CD4-positive, alpha-beta T cell treated with Interferon alpha-2 for 1 hour (primary cell): ENCODE measurements around the gene COIL.
"Not testable (repeated sequence)": the region's sequence is repeated elsewhere in the genome, so short reads cannot be mapped to it uniquely, and the experiment has no call there.

Experiments used
- DNase-seq, 2 donors: peaks; one replicate each; pipeline ENCODE4 v3.0.0-alpha.2; 2020 to 2022

COIL gene

DNA sequence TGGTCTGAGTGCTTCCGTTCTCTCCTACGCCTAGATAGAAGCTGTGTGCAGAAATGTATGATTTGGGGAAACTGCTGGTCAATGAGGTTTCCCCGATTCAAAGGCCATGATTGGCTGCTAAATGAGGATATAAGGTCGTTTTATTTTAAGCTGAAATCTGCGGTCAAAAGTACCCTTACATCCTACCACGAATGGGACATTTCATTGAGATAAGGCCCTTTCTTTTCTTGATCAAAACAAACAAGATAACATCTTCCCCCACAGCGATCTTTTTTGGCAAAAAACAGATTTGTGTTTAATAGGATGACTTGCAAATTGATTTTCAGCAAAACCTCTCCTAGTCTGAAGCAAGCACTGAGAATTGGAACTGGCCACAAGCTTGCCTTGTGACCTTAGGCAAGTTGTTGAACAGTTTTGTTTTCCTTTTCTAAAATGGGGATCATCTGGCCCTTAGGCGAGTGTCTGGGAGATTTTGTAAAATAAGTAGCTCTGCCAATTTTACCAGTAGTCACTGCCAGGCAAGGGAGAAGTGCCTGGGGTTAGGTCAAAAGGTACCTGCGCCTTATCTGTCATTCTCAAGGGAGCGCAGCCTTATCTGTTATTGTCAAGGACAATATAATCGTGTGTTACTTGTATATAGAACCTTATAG, 17.7 kb upstream of the COIL start:
- peak in 1 of 2 donors; percentile 30 for DNase-seq

DNA sequence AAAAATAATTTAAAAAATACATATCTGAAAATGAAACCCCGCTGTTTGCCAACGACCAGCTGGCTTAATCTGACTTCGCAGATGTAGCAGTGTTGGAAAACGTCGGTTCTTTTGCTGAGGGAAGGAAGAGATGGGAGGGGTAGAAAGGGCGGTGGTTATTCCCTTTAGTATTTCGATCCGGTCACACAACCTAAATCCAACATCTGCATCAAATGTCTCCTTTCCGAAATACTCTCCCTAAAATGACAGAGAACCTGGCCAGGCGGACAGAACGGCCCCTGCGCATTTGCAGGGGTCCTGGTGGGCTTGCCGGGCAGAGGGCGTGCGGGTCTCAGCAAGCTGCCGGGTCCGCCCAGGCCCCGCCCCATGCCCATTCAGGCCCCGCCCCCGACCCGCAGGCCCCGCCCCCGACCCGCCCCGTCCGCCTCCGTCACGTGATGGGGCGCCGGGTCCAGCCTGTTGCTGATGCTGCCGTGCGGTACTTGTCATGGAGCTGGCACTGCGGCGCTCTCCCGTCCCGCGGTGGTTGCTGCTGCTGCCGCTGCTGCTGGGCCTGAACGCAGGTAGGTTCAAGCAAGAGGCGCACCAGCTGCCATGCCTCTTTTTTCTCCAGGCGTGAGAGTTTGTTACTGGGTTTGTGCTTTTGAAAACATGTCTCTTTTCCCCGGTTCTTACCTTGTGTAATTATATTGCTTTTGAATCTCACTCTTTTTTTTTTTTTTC, 17.0 kb upstream of the COIL start, which contains the start of gene SCPEP1:
Gene SCPEP1 (plus strand): TSS at position 459 of the 723 bp plus-strand sequence. CDS start 29 bp downstream, at position 488.
- DNase-seq, result peak; percentile 83 to 88

DNA sequence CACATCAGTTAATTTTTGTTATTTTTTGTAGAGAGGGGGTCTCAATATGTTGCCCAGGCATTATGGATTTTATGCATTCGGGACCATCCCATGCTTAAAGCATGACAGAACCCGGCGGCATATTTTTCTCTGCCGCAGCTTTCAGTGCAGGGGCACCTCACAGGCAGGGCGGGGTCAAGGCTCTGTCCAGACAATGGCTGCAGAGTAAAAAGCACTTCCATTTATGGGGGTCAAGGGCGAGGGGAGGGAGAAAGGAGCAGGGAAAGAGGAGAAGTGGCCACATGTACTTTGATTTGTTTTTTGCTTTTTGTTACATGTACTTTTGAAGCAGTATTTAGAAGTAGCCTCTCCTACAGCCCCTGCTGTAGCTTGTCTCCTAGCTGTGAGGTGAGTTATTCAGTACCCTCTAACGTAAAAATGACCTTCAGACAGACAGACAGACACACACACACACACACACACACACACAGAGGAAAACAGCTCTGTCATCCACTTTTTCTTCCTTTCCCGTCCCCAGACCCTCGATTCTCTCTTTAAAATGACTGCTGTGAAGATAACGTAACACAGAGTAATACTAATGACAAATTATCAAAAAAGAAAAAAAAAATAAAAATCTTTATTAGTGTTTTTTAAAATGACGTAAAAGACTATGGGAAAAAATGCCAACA, 16.2 kb upstream of the COIL start:
- no peak for DNase-seq

DNA sequence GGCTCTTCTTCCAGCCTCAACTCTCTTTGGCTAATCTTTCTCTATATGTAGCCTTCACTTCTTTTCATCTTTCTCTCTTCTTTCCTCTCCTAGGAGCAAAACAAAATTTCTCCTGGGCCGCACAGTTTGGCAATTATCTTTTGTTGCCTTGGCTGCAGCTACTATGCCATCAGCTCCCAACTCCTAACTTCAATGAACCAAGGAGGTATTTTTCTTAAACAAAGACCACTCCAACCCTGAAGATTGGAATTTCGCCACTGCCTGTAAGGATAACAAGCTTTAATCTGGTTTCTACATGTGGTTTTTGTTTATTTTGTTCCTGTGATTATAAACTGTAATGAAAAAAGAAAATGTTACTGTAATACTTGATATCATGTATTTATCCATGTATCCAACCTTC, 14.8 kb upstream of the COIL start:
- no peak for DNase-seq

DNA sequence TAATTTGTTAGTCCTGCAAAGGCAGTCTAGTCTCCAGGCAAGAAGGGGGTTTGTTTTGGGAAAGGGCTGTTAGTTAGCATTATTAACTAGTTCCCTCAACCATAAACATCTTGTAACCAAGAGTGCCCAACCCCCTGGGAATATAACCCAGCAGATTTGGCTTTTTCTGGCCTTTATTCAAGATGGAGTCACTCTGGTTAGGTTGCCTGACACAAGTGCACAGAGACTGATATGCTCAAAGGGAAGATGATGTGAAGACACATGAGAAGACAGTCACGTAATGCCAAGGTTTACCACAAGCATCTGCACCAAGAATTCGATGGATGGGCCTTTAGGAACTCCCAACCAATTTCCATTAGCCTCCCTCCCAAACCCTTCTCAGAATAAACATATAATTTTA, 13.2 kb upstream of the COIL start:
- no peak for DNase-seq

DNA sequence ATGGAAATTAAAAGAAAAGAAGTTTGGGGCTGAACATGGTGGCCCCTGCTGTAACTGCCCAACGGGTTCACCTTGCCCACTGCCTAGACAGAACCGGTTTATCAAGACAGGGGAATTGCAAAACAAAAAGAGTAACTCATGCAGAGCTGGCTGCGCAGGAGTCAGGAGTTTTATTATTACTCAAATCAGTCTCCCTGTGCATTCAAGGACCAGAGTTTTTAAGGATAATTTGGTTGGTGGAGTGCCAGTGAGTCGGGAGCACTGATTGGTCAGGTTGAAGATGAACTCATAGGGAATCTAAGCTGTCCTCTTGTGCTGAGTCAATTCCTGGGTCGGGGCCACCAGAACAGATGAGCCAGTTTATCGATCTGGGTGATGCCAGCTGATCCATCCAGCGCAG, 12.7 kb upstream of the COIL start:
- DNase-seq, result no peak

DNA sequence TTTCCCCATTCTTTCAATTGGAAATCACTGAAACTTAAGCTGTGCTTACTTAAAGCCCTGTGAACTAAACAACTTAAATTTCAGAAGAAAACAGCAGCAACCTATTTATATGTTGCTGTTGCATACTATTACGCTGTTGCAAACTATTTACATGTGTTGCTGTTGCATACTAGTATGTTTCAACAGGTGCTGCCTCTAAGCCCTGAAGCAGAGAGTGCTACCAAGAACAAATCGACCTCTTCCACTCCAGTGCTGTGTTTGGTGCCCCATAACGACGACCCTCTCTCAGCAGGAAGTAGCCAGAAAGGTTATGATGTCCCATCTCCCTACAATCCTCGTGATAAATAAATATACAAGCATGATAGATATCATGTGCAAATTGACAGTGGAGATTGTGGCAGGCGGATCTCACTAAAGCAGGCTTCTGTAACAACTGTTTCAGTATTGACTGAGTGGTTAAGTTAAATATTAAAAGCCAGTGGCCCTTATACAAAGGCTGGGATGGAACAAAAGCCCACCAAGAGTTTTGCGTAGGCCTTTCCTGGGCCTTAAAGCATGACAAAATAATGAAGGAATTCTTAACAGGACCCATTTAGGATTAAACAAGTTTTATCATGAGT, 11.4 kb upstream of the COIL start:
- no peak for DNase-seq

DNA sequence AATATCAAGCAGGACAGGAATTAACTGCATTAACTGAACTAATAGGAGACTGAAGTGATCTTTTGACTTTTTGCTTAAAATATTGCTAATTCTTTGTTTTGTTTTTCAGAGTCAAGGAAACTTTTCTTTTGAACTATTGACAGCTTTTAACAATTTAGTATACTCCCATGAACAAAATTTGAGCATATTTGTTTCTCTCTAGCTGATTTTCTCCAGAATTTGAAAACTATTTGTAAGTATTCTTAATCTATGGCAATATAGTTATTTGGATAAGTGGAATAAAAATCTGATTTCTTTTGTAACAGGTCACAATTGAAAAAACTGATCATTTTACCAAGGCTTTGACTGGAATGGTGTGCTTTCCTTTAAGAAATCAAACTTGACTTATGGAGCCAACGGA, 10.1 kb upstream of the COIL start:
- no peak for DNase-seq

DNA sequence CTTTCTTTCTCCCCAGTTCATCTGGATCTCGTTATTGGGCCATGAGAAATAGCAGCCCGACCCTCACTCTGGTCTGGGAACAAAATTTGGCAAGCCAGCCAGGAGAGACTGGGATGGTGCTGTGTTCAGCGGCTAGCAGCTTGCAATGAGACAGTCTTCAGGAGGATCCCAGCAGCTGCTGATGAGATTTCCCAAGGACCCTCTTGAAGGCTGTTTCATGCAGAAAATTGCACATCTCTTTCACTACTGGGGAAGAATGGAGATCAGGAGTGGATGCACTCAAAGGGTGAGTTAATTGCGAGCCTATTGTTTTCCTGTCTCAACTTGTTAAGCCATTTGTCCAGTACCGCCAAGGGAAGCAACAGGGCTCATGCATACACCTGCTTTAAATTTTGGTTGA, 5.5 kb upstream of the COIL start:
- DNase-seq, result no peak

DNA sequence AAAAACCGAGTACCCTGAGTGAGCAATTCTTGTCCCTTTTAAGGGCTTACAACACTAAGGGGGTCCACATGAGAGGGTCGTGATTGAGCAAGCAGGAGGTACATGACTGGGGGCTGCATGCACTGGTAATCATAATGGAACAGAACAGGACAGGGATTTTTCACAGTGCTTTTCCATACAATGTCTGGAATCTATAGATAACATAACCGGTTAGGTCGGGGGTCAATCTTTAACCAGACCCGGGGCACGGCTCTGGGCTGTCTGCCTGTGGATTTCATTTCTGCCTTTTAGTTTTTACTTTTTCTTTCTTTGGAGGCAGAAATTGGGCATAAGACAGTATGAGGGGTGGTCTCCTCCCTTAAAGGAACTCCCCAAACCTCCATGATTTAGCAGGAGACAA, 4.8 kb upstream of the COIL start:
- not testable (repeated sequence) for DNase-seq

DNA sequence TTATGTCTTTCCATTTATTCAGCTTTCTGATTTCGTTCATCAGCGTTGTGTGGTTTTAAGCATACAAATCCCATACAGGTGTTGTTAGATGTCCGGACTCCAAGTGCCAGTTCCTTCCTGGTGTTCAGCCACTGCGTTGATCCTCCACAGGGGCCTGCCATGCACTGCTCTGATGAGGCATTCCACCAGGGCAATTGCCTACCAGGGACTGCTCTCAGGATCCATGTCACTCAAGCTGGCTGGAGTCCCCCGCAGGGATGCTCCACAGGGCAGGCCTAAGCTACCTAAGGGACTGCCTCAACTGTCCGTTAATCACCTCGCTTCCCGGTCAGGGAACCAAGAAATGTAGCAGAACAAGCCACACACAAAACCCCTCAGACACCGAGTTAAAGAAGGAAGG, 4.4 kb upstream of the COIL start:
- DNase-seq, result not testable (repeated sequence)

DNA sequence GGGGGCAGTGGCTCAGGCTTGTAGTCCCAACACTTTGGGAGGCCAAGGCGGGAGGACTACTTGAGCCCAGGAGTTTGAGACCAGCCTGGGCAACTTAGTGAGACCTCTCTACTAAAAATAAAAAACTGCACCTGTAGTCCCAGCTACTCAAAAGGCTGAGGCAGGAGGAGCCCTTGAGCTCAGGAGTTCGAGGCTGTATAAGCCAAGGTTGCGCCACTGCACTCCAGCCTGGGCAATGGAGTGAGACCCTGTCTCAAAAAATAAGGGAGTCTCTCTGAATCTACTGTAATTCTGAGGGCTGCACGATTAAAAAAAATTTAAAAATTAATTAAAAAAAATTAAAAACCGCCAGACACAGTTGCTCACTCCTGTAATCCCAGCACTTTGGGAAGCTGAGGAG, 3.9 kb downstream of the COIL start:
- DNase-seq, result no peak

DNA sequence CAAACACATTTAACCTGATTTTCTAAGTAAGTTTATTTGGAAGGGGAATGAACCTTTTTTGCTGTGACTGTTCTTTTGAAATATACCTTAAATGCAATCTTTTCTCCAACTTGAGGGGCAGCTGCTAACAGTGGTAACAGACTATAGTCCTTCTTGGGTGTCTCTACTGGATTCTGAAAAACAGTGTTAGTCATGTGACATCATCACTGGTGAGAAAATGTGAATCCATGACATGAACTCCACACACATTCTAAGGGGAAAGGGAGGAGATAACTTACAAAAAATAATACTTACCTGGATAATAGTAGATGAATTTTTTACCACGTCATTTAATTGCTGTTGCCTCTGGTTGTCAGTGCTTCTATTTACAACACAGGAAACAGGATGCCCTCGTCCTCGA, 11.3 kb downstream of the COIL start:
- no peak for DNase-seq

DNA sequence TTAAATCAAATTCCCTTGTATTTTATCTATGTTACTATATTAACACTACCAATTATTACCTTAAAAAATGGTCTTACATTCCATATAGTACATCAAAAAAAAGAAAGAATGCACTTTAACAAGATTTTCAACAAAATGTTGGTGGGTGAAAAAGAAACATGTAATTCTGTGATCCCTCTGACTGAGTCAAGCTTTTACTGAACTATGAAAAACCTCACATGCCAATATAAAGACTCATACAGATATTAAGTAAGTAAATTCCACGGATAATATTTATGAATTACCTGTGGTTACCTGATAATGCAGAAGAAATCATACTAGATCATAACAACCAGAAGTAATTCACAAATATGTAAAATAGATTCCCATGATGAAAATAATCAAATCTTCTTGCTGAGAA, 12.4 kb downstream of the COIL start:
- no peak for DNase-seq

DNA sequence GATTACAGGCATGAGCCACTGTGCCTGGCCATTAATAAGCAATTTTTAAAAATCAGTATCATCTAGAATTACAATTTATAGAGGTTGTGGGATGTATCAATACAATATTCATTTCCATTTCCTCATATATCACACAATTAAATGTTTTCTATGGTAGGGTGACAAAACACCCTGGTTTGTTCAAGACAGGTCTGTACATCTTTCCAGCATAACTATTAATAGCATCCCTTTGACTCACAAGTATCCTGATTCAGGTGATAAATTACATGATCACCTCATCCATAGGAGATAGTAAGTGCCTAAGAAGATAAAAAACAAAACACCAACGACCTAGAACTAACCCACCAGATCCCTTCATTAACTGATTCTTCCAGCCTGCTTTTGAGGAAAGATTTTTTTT, 13.1 kb downstream of the COIL start:
- DNase-seq, result no peak

DNA sequence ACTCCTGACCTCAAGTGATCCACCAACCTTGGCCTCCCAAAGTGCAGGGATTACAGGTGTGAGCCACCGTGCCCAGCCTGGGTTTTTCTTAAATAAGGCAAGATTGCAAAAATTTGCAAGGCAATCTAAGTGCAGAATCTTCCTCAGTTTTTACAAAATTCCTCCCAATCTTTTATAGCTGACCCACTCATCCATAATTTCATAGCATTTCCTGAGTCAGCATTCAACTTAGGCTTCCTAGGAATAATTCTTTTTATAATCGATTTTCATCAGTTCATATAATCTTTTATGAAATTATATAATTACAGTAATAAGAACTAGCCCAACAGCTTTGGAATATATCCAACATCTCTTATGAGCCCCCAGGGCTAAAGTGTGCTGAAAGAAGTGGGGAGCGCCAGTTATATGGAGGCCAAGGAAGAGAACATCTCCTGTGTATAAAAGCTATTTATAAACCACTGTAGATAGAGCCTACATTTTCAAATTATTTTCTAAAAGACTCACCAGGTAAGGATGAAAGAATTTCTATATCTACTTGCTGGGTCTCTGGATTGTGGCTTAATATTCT, 14.8 kb downstream of the COIL start:
- no peak for DNase-seq

DNA sequence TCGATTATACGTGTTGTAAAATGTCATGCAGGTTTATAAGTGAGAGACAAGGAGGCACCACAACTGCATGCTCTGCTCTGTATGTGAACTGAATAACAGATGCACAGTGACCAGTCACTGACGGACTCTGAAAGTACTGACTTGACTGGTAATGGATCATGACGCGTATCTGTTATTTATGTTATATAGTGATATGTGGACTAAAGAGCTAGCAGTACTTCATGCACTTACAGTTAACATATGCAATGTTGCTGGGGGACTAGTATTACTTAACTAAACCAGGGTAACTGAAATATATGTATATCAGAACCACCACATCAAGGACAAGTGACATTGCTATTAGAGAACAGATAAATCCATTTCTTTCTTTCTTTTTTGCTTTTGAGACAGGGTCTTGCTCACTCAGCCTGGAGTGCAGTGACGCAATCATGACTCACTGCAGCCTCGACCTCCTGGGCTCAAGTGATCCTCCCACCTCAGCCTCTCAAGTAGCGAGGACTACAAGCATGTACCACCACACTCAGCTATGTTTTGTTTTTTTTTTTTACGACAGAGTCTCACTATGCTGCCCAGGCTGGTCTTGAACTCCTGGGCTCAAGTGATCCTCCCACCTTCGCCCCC, 17.2 kb downstream of the COIL start:
- no peak for DNase-seq

DNA sequence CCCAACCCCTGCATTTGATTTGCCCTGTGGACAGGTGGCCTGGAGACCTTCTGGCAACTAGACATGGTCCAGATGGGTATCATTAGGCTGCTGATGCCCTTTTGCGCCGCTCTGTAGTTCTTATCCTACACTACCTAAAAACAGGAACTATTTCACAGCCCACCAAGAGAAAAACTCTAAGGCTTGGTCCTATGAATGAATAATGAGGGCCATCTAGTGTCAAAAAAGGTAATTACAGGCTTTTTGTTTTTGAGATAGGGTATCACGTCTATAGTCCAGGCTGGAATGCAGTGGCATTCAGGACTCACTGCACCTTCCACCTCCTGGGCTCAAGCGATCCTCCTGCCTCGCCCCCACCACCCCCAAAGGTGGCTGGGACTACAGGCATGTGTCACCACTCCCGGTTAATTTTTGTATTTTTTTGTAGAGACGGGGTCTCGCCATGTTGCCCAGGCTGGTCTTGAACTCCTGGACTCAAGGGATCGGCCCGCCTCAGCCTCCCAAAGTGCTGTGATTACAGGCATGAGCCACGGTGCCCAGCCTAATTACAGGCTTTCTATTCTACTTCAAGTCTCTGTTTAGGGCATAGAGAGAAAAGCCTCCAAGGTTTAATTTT, 20.9 kb downstream of the COIL start:
- peak in 1 of 2 donors; percentile 73 for DNase-seq

DNA sequence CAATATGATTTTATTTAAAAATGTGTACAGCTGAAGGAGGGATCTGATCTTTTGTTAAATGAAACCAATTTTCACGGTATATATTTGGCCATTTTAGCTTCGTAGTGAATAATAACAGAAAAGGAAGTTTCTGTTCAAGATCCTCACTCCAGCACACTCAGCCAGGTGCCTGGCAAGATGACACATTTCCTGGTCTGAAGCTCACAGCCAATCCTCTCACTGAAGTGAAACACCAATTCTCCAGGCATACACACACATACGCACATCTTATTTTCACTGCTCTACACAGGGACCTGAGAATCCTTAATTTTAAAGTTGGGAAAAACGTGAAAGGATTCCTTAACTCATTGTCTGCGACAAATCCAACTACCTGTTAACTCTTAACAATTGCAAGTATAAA, 22.6 kb downstream of the COIL start:
- not testable (repeated sequence) for DNase-seq

DNA sequence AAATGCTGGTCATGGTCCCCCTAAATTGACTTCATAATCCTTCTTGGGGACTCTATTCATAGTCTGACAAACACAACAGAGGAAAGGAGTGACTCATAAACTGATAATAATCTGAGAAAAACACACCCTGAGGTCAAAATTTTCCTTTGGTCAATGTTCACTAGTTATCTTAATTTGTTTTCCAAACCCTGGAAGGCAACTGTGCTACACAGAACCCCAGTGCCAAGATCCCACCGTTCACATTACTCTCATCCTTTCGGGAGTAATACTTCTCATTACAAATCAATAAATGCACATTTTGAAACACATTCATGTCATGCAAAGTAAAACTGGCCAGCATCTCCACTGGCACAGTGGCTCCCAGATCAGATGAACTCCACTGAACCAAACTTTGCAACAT, 23.2 kb downstream of the COIL start:
- no peak for DNase-seq

DNA sequence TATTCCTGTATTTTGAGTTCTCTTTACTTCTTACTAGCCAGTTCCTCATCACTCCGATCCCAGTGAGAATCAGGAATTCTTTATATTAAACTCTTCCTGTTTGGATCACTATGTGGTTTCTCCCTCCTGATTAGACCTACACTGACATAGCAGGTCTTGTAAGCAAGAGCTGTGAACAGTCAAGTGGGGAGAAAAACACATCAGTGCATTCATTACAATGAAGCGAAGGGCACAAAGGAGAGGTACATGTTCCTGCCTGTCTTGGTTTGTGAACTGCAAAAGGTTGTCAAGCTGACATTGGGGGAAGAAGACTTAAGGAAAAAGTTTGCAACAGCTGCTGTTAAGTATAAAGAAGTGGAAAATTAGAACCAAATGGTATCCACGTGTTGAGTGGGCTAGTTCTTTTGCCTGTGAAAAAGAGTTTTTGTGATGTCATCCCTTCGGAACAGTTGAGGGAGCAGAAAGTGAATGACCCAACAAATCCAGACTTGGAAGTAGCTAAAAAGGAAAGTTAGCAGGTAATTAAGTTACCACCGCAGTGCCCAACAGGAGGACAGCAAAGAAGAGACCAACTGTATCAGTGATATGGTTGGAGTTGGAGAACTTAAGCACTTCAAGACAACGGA, 24.0 kb downstream of the COIL start:
- no peak for DNase-seq

DNA sequence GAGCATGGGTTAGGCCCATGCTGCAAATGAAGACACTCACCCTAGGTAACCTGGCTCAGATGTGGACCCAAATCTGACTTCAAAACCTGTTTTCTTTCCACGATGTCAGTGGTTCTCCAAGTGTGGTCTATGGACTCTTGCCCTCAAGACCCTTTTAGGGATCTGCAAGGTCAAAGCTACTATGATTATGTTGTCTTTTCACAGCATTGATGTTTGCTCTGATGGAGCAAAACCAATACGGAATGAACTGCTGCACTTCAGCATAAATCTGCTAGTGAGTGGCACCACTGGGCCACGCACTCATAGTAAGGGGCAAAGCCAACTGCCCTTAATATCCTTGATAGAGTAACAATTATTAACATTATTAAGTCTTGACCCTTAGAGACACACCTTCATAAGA, 25.4 kb downstream of the COIL start:
- DNase-seq, result no peak
